H9 (cell line): Measurements from ENCODE around the gene IGSF3. TPM values are rescaled to one million over a fixed set of nuclear protein-coding genes. Genes with fewer than 3 reads are reported as not detected.

Source experiments
- DNase-seq: peaks from one replicate; pipeline ENCODE4 v3.0.0-alpha.2; 2017
- H2AFZ ChIP-seq: one replicate; pipeline ENCODE4 v1.6.1; 2013; ENCODE audit warnings: mild to moderate bottlenecking, low read length, control low read depth, moderate library complexity
- H2AK5ac ChIP-seq: 2 replicates; pipeline ENCODE4 v1.6.1; 2013; ENCODE audit warnings: low read length, control low read depth, mixed read lengths; ENCODE audit not compliant: insufficient read length
- H2BK120ac ChIP-seq: one replicate; pipeline ENCODE4 v1.6.1; 2013; ENCODE audit warnings: low read depth, mild to moderate bottlenecking, low read length, control low read depth, inconsistent platforms; ENCODE audit not compliant: poor library complexity, severe bottlenecking
- H2BK12ac ChIP-seq: 2 replicates; pipeline ENCODE4 v1.6.1; 2013; ENCODE audit warnings: low read length, control low read depth, mixed read lengths, low read depth; ENCODE audit not compliant: insufficient read length
- H2BK15ac ChIP-seq: 2 replicates; pipeline ENCODE4 v1.6.1; 2013; ENCODE audit warnings: low read depth, low read length, control low read depth
- H2BK20ac ChIP-seq: one replicate; pipeline ENCODE4 v1.6.1; 2013; ENCODE audit warnings: low read depth, mild to moderate bottlenecking, low read length, control low read depth, inconsistent platforms; ENCODE audit not compliant: poor library complexity, severe bottlenecking
- H2BK5ac ChIP-seq: 2 replicates; pipeline ENCODE4 v1.6.1; 2013; ENCODE audit warnings: low read length, control low read depth, mixed read lengths; ENCODE audit not compliant: insufficient read length
- H3K14ac ChIP-seq: 2 replicates; pipeline ENCODE4 v1.6.1; 2013; ENCODE audit warnings: low read length, control low read depth; ENCODE audit not compliant: insufficient read depth
- H3K18ac ChIP-seq: 2 replicates; pipeline ENCODE4 v1.6.1; 2013; ENCODE audit warnings: low read depth, mild to moderate bottlenecking, mixed read lengths, low read length, control low read depth; ENCODE audit not compliant: insufficient read length
- H3K23ac ChIP-seq: 2 replicates; pipeline ENCODE4 v1.6.1; 2013; ENCODE audit warnings: low read length, control low read depth, mixed read lengths, low read depth; ENCODE audit not compliant: insufficient read length
- H3K23me2 ChIP-seq: 2 replicates; pipeline ENCODE4 v1.6.1; 2013; ENCODE audit warnings: low read depth, mild to moderate bottlenecking, mixed read lengths, low read length, control low read depth; ENCODE audit not compliant: insufficient read length, poor library complexity, severe bottlenecking
- H3K27ac ChIP-seq: 2 replicates; pipeline ENCODE4 v1.5.1; 2013; ENCODE audit warnings: low read length, control low read depth, mixed read lengths, low read depth; ENCODE audit not compliant: insufficient read length
- H3K27me3 ChIP-seq: 2 replicates; pipeline ENCODE4 v1.6.1; 2013; ENCODE audit warnings: low read length, control low read depth, inconsistent platforms; ENCODE audit not compliant: insufficient read depth
- H3K4ac ChIP-seq: 2 replicates; pipeline ENCODE4 v1.6.1; 2013; ENCODE audit warnings: low read depth, mild to moderate bottlenecking, control low read depth, inconsistent platforms, low read length, moderate library complexity
- H3K4me1 ChIP-seq: 2 replicates; pipeline ENCODE4 v1.6.1; 2013; ENCODE audit warnings: low read length, control low read depth, inconsistent platforms; ENCODE audit not compliant: insufficient read depth
- H3K4me2 ChIP-seq: 2 replicates; pipeline ENCODE4 v1.6.1; 2013; ENCODE audit warnings: low read length, control low read depth, mixed read lengths; ENCODE audit not compliant: insufficient read length, insufficient read depth
- H3K56ac ChIP-seq: 2 replicates; pipeline ENCODE4 v1.6.1; 2013; ENCODE audit warnings: low read depth, mild to moderate bottlenecking, mixed read lengths, low read length, control low read depth; ENCODE audit not compliant: insufficient read length
- H3K79me1 ChIP-seq: 2 replicates; pipeline ENCODE4 v1.6.1; 2013; ENCODE audit warnings: low read depth, mild to moderate bottlenecking, moderate library complexity, low read length, control low read depth, inconsistent platforms; ENCODE audit not compliant: insufficient read depth, poor library complexity, severe bottlenecking
- H3K79me2 ChIP-seq: 2 replicates; pipeline ENCODE4 v1.6.1; 2013; ENCODE audit warnings: low read length, control low read depth, inconsistent platforms; ENCODE audit not compliant: insufficient read depth
- H3K9ac ChIP-seq: 2 replicates; pipeline ENCODE4 v1.6.1; 2013; ENCODE audit warnings: low read length, control low read depth, mixed read lengths; ENCODE audit not compliant: insufficient read length; ENCODE audit errors: extremely low read depth
- H3K9me3 ChIP-seq: one replicate; pipeline ENCODE4 v1.6.1; 2013; ENCODE audit warnings: low read depth, low read length, inconsistent platforms; ENCODE audit not compliant: control insufficient read depth
- H3T11ph ChIP-seq: one replicate; pipeline ENCODE4 v1.6.1; 2013; ENCODE audit warnings: mild to moderate bottlenecking, low read length, control low read depth, inconsistent platforms
- H4K20me1 ChIP-seq: one replicate; pipeline ENCODE4 v1.6.1; 2013; ENCODE audit not compliant: control insufficient read depth, insufficient read length, insufficient read depth
- H4K5ac ChIP-seq: 2 replicates; pipeline ENCODE4 v1.6.1; 2013; ENCODE audit warnings: low read depth, mild to moderate bottlenecking, mixed read lengths, low read length, control low read depth; ENCODE audit not compliant: insufficient read length
- H4K8ac ChIP-seq: replicated peaks from 2 replicates; pipeline ENCODE4 v1.6.1; 2013; ENCODE audit warnings: low read length, control low read depth, mixed read lengths, low read depth; ENCODE audit not compliant: insufficient read length
- H4K91ac ChIP-seq: 2 replicates; pipeline ENCODE4 v1.6.1; 2013; ENCODE audit warnings: low read depth, mild to moderate bottlenecking, moderate library complexity, mixed read lengths, low read length, control low read depth; ENCODE audit not compliant: insufficient read length
- H3K27ac Mint-ChIP-seq, 3 experiments: 2 replicates in 2 of 3; 3 replicates in 1 of 3; pipeline ENCODE4 v1.8.0; 2020 to 2021; ENCODE audit warnings: mixed read lengths in 3 of 3, mild to moderate bottlenecking in 1 of 3, moderate library complexity in 1 of 3
- H3K27me3 Mint-ChIP-seq: 2 replicates; pipeline ENCODE4 v1.8.0; 2021; ENCODE audit warnings: low read depth, mild to moderate bottlenecking, moderate library complexity, mixed read lengths
- H3K36me3 Mint-ChIP-seq, 3 experiments: 2 replicates in 2 of 3; 3 replicates in 1 of 3; pipeline ENCODE4 v1.8.0; 2020 to 2021; ENCODE audit warnings: low read depth in 3 of 3, mixed read lengths in 3 of 3; ENCODE audit not compliant: insufficient read depth in 1 of 3
- H3K4me1 Mint-ChIP-seq, 2 experiments: 2 replicates each; pipeline ENCODE4 v1.8.0; 2020; ENCODE audit warnings: mixed read lengths in 2 of 2
- H3K4me3 Mint-ChIP-seq, 2 experiments: 2 replicates in 1 of 2; 3 replicates in 1 of 2; pipeline ENCODE4 v1.8.0; 2020 to 2021; ENCODE audit warnings: mild to moderate bottlenecking in 2 of 2, mixed read lengths in 2 of 2, moderate library complexity in 1 of 2
- H3K9me3 Mint-ChIP-seq, 2 experiments: 2 replicates in 1 of 2; 3 replicates in 1 of 2; pipeline ENCODE4 v1.8.0; 2020; ENCODE audit warnings: mild to moderate bottlenecking in 2 of 2, mixed read lengths in 2 of 2, moderate library complexity in 1 of 2
- CTCF ChIP-seq: fragments of 200-600 bp; sonication (generic); conservative IDR thresholded peaks from 3 replicates; pipeline ENCODE4 v1.8.0; 2021; ENCODE audit warnings: antibody characterized with exemption, mild to moderate bottlenecking
- WGBS: extraction: QIAGEN DNeasy Blood & Tissue Kit; methylation state at CpG from one replicate; pipeline ENCODE4 v1.1.7; 2013; ENCODE audit warnings: missing lambda C conversion rate, low lambda C conversion rate, mixed read lengths; ENCODE audit not compliant: insufficient read length; ENCODE audit errors: extremely low coverage; 5-methylcytosine and 5-hydroxymethylcytosine counted together
- total RNA-seq: library from RNA; stranded (reverse); gene quantifications from 2 replicates; pipeline ENCODE4 v1.2.1, GENCODE V29; 2021

The IGSF3 gene
- total RNA-seq, 1 experiment from 2014 or later: 19.1 TPM

GRCh38 chr1:116529199-116529631 is 138.3 kb downstream of the IGSF3 start:
- WGBS: no CpG with 5 or more reads among the region's 3 CpGs
- H2AK5ac ChIP-seq: no peak overlapping the region
- Mint-ChIP-seq H3K36me3 (peaks cover 7 to 13% (median 12%) of the 10 kb centered on the region in 3 experiments; a peak in 6 of 7 replicates), H3K9me3 (peaks cover 5 to 8% of the 10 kb centered on the region in 2 experiments; a peak in 4 of 5 replicates), H3K4me3 (no peak overlapping the region), H3K27ac (no peak overlapping the region), H3K4me1 (peaks cover 0 to 8% of the 10 kb centered on the region in 2 experiments; a peak in 2 of 4 replicates), H3K27me3 (peaks cover 13% of the 10 kb centered on the region)
- no peak for DNase-seq
- H3K14ac ChIP-seq: no peak overlapping the region
- no peaks in the 10 kb centered on the region for H3K79me1 ChIP-seq
- no peak overlapping the region for H3K18ac ChIP-seq
- H2BK120ac ChIP-seq: no peak overlapping the region
- H4K91ac ChIP-seq: no peak overlapping the region
- H2BK12ac ChIP-seq: no peak overlapping the region
- no peak overlapping the region for H3K4ac ChIP-seq
- no peak for TF ChIP-seq CTCF
- H3K4me1 ChIP-seq: no peaks in the 10 kb centered on the region
- H3T11ph ChIP-seq: no peak overlapping the region
- H3K4me2 ChIP-seq: no peak overlapping the region
- no peak overlapping the region for H2BK15ac ChIP-seq
- H3K9ac ChIP-seq: no peak overlapping the region
- H4K20me1 ChIP-seq: no peaks in the 10 kb centered on the region
- H3K27ac ChIP-seq: no peak overlapping the region
- no peak overlapping the region for H3K56ac ChIP-seq
- no peak overlapping the region for H2AFZ ChIP-seq
- no peak overlapping the region for H2BK5ac ChIP-seq
- H3K23me2 ChIP-seq: no peaks in the 10 kb centered on the region
- no peaks in the 10 kb centered on the region for H3K27me3 ChIP-seq
- no peak overlapping the region for H4K8ac ChIP-seq
- no peaks in the 10 kb centered on the region for H3K9me3 ChIP-seq
- H2BK20ac ChIP-seq: no peak overlapping the region
- H3K23ac ChIP-seq: no peak overlapping the region
- H3K79me2 ChIP-seq: no peaks in the 10 kb centered on the region
- H4K5ac ChIP-seq: no peak overlapping the region
